ENCODE measurements around the gene BNC1. TPM values are rescaled to one million over a fixed set of nuclear protein-coding genes. Genes with fewer than 3 reads are reported as not detected.

BNC1 gene, protein sequence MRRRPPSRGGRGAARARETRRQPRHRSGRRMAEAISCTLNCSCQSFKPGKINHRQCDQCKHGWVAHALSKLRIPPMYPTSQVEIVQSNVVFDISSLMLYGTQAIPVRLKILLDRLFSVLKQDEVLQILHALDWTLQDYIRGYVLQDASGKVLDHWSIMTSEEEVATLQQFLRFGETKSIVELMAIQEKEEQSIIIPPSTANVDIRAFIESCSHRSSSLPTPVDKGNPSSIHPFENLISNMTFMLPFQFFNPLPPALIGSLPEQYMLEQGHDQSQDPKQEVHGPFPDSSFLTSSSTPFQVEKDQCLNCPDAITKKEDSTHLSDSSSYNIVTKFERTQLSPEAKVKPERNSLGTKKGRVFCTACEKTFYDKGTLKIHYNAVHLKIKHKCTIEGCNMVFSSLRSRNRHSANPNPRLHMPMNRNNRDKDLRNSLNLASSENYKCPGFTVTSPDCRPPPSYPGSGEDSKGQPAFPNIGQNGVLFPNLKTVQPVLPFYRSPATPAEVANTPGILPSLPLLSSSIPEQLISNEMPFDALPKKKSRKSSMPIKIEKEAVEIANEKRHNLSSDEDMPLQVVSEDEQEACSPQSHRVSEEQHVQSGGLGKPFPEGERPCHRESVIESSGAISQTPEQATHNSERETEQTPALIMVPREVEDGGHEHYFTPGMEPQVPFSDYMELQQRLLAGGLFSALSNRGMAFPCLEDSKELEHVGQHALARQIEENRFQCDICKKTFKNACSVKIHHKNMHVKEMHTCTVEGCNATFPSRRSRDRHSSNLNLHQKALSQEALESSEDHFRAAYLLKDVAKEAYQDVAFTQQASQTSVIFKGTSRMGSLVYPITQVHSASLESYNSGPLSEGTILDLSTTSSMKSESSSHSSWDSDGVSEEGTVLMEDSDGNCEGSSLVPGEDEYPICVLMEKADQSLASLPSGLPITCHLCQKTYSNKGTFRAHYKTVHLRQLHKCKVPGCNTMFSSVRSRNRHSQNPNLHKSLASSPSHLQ
- 0.29 to 0.52 TPM (median 0.50 TPM) in 5 replicates for total RNA-seq (2022; extraction: Qiagen RNA extraction; ENCODE audit: low read depth)

DNA sequence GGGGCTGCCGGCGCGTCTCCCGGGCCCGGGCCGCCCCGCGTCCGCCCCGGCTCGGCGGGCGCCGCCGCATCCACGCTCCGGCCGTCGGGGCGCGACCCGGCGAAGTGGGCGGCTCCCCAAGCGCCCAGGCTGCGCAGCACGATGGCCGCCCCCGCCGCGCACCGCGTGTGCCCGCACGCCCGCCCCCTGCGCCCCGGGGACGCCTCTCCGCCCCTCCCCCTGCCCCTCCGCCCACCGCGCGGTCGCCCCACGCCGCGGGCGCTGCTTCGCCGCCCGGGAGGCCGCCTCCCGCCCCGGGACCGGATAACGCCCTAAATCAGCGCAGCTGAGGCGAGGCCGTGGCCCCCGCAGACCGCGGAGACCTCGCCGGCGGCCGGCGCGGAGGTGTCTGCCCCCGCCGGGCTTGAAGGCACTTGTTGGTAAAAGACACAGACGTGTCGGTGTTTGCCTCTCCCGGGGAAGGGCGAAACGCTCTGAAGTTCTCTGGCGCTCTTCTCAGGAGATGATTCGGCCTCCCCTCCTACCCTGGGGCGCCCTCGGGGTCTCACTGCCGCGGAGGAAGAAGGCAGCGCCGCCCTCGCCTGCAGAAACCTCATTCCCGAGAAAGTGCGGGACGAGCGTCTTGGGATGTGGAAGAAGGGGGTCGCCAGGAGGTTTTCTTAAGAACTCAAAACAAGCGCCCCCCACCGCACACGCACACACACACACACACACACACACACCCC lies at the start of gene BNC1:
Gene BNC1 (minus strand): TSS at position 106 of the 725 bp plus-strand sequence. CDS start 36 bp downstream, at position 70.

DNA sequence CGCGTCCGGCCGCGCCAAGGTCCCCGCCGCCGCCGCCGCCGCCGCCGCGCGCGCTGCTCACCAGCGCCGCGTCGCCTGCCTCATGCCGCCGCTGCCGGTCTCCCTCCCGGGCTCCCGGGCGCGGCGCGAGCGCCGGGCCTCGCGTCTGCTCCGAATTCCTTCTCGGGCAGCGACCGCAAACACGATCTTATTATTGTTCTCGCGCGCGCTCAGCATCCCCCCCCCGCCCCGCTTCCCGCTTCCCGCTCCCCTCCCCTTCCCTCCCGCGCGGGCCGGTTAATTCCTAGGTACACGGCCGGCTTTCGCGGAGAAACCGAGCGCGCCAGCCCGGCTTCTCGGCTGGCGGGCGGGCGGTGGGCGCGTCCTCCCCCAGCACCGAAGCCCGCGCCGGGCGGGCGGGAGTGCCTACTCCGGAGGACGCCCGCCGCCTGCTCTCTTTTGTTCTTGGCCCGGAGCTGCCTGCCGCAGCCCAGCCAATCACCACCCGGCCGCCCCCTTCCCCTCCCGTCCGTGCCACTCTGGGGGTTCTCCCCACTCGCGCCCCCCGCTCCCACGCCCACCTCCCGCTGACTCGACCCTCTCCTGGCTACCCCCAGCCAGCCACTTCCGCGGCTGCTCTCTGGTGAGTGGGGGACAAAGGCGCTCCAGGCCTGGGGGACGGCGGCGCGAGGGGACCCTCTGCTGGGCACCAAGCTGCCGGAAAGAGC lies 76.7 kb downstream of the BNC1 start, which contains the start of gene HDGFL3:
Gene HDGFL3 (minus strand): TSS at position 164 of the 707 bp plus-strand sequence. CDS start 409 bp downstream, outside the sequence.

Other genes starting within 250 kb of the BNC1 start
- 51.4 to 65.4 TPM (median 55.2 TPM) in 5 replicates for gene BTBD1, start 217.4 kb downstream of the BNC1 start, total RNA-seq (2022; extraction: Qiagen RNA extraction; ENCODE audit: low read depth)
- gene TM6SF1, start 177.0 kb downstream of the BNC1 start, total RNA-seq (2022; extraction: Qiagen RNA extraction; ENCODE audit: low read depth) = 0.05 to 0.10 TPM in 2 of 5 replicates, not detected in the others
- 49.8 to 80.7 TPM (median 56.0 TPM) in 5 replicates for gene HDGFL3, start 76.8 kb downstream of the BNC1 start, total RNA-seq (2022; extraction: Qiagen RNA extraction; ENCODE audit: low read depth)
- 0.50 to 0.96 TPM (median 0.76 TPM) in 5 replicates for gene SH3GL3, start 162.7 kb upstream of the BNC1 start, total RNA-seq (2022; extraction: Qiagen RNA extraction; ENCODE audit: low read depth)